ENCODE results near the gene DNM2.

- TF ChIP-seq TAF1 (IDR thresholded peaks at IDR 0.05; ENCODE audit: borderline replicate concordance, insufficient read depth, low read length) (no peak), SIN3A (IDR thresholded peaks at IDR 0.05; ENCODE audit: borderline replicate concordance, insufficient read depth, low read length) (no peak), POLR2AphosphoS5 (IDR thresholded peaks at IDR 0.05; ENCODE audit: low read depth, low read length) (no peak), FOXP2 (optimal IDR thresholded peaks at IDR 0.05; ENCODE audit: borderline replicate concordance, extremely low read depth, extremely low read length, insufficient read depth) (no peak)
- TF ChIP-seq, protein P1, sequence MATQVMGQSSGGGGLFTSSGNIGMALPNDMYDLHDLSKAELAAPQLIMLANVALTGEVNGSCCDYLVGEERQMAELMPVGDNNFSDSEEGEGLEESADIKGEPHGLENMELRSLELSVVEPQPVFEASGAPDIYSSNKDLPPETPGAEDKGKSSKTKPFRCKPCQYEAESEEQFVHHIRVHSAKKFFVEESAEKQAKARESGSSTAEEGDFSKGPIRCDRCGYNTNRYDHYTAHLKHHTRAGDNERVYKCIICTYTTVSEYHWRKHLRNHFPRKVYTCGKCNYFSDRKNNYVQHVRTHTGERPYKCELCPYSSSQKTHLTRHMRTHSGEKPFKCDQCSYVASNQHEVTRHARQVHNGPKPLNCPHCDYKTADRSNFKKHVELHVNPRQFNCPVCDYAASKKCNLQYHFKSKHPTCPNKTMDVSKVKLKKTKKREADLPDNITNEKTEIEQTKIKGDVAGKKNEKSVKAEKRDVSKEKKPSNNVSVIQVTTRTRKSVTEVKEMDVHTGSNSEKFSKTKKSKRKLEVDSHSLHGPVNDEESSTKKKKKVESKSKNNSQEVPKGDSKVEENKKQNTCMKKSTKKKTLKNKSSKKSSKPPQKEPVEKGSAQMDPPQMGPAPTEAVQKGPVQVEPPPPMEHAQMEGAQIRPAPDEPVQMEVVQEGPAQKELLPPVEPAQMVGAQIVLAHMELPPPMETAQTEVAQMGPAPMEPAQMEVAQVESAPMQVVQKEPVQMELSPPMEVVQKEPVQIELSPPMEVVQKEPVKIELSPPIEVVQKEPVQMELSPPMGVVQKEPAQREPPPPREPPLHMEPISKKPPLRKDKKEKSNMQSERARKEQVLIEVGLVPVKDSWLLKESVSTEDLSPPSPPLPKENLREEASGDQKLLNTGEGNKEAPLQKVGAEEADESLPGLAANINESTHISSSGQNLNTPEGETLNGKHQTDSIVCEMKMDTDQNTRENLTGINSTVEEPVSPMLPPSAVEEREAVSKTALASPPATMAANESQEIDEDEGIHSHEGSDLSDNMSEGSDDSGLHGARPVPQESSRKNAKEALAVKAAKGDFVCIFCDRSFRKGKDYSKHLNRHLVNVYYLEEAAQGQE (IDR thresholded peaks at IDR 0.05; ENCODE audit: insufficient read depth in 1 of 2, low read depth in 2 of 2, low read length in 2 of 2), result no peak
Observed at GRCh38 chr19:10829967-10830366, 112.1 kb downstream of the DNM2 start.
